ENCODE data around the gene PCNX1.

PCNX1 gene

GRCh38 chr14:70906793-70907175 lies 475 bp upstream of the PCNX1 start (continued):
- TF ChIP-seq ZNF362 (tag by site-specific recombination; IDR thresholded peaks at IDR 0.05) (no peak), ZNF354C (tag by site-specific recombination; IDR thresholded peaks at IDR 0.05; ENCODE audit: borderline replicate concordance, low read depth) (no peak), ZNF335 (tag by site-specific recombination; conservative IDR thresholded peaks at IDR 0.05) (peak; percentile 91), PRDM10 (tag by site-specific recombination; IDR thresholded peaks at IDR 0.05) (peak; percentile 53; the same call in 1 of the 2 replicates), ZNF155 (tag by site-specific recombination; IDR thresholded peaks at IDR 0.05) (no peak)

- Histone ChIP-seq H3K9me3 (ENCODE audit: control insufficient read depth, insufficient read depth, low read depth, low read length) (no peaks in the 10 kb centered on the region), H3K27ac (ENCODE audit: extremely low read depth, low read depth, low read length) (peak overlapping the region; percentile 94)
- POLR2A ChIA-PET: interaction anchor here (1.4 kb wide), 1 partner anchor 12 kb away, joined by 8 read pairs; no protein-coding TSS in a partner anchor
- TF ChIP-seq KLF8 (tag by site-specific recombination; IDR thresholded peaks at IDR 0.05) (no peak), ZBTB17 (tag by site-specific recombination; IDR thresholded peaks at IDR 0.05) (peak; percentile 68), ZNF146 (tag by site-specific recombination; IDR thresholded peaks at IDR 0.05) (no peak), ZFP69B (tag by site-specific recombination; IDR thresholded peaks at IDR 0.05) (no peak), ZBTB10 (tag by site-specific recombination; IDR thresholded peaks at IDR 0.05) (peak; percentile 33; the same call in 1 of the 2 replicates), PBX3 (CRISPR knock-in tag; IDR thresholded peaks at IDR 0.05) (peak; percentile 62; the same call in 1 of the 2 replicates), ZNF658 (tag by site-specific recombination; IDR thresholded peaks at IDR 0.05) (no peak), ATF2 (tag by site-specific recombination; IDR thresholded peaks at IDR 0.05; ENCODE audit: low read depth) (no peak), ZFHX2 (tag by site-specific recombination; conservative IDR thresholded peaks at IDR 0.05) (peak; percentile 82), ZNF596 (tag by site-specific recombination; IDR thresholded peaks at IDR 0.05) (no peak), ZNF341 (tag by site-specific recombination; IDR thresholded peaks at IDR 0.05; ENCODE audit: low read depth) (no peak), TRIM28 (IDR thresholded peaks at IDR 0.05; ENCODE audit: borderline replicate concordance, low read length) (no peak), YY2 (tag by site-specific recombination; IDR thresholded peaks at IDR 0.05) (no peak), GLIS2 (tag by site-specific recombination; IDR thresholded peaks at IDR 0.05) (peak; percentile 70; the same call in 1 of the 2 replicates), PRDM10 (tag by site-specific recombination; IDR thresholded peaks at IDR 0.05) (peak; percentile 73), ZXDB (tag by site-specific recombination; IDR thresholded peaks at IDR 0.05) (peak; percentile 18; the same call in 1 of the 2 replicates)
These were observed 1.0 kb downstream of the PCNX1 start for GRCh38 chr14:70907996-70908934.

More at GRCh38 chr14:70907996-70908934, 1.0 kb downstream of the PCNX1 start:
- CTCF ChIA-PET: interaction anchor here (1.0 to 1.5 kb wide), 5 partner anchors 9 to 61 kb away, joined by 3 to 7 read pairs (median 4); no protein-coding TSS in a partner anchor
- Histone ChIP-seq H3K4me1 (ENCODE audit: control insufficient read depth, insufficient read depth, low read length) (peaks cover 28% of the 10 kb centered on the region), H3K4me3 (ENCODE audit: low read depth, low read length) (peak overlapping the region; percentile 97), H3K36me3 (ENCODE audit: control insufficient read depth in 2 of 2, insufficient read depth in 1 of 2, low read length in 2 of 2) (no peaks in the 10 kb centered on the region)

All from HEK293 (cell line).